Stimulated activated CD4-positive, alpha-beta T cell treated with anti-CD3 and anti-CD28 coated beads, TNF-alpha, amount 100 ng/mL, for 24 hours (primary cell): ENCODE measurements around the gene RHBDD2.

Experiments used
- DNase-seq, 3 experiments: peaks; one replicate each; pipeline ENCODE4 v3.0.0-alpha.2; 2020; ENCODE audit warnings: low read depth in 3 of 3

RHBDD2 gene

GRCh38 chr7:75920431-75921161 lies 41.8 kb downstream of the RHBDD2 start:
- DNase-seq, result peak in 1 of 3 experiments; percentile 46

DNA sequence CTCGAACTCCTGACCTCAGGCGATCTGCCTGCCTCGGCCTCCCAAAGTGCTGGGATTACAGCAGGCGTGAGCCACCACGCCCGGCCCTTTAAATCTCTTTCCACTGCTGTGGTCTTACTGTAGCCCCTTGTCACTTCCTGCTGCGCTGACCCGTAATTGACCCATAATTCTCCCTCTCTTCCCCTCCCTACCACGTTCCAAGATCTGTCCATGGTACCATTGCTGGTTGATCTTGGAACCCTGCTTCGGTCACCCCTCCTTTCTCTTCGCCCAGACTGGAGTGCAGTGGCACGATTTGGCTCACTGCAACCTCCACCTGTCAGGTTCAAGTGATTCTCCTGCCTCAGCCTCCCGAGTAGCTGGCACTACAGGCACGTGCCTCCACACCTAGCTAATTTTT lies 42.6 kb downstream of the RHBDD2 start:
- DNase-seq, result no peak

DNA sequence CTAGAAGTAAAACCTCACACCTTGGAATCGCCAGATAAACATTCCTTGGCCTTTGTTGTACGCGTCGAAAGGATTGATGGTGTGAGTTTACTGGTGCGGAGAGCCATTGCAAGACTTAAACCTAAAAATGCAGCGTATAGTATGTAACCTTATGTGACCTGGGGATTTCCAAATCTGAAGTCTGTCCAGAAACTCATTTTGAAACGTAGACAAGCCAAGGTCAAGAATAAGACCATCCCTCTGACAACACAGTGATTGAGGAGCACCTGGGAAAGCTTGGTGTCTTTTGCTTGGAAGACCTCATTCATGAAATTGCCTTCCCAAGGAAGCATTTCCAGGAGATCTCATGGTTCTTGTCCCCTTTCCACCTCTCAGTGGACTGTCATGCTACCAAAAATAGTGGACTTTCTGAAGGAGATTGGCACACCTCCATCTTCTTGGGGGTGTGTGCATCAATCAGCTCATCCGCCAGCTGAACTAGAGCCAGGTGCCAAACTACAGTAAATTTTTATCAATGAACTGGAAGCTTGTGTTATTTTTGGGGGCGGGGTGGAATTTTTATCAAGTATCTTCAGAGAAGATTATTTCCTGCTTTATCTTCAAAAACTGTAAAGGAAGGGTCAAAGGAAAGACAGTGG lies 44.3 kb downstream of the RHBDD2 start:
- no peak for DNase-seq

DNA sequence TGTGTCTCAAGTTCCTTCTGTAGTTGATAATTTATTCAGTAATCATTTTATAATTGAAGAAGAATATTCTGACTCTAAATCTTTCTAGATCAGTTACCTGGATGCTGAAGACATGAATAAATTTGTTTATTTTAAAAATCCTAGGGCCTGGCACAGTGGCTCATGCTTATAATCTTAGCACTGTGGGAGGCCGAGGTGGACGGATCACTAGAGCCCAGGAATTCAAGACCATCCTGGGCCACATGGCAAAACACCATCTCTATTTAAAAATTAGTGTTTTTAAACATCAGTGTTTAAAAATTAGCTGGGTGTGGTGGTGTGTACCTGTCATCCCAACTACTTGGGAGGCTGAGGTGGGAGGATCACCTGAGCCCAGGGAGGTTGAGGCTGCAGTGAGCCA lies 45.4 kb downstream of the RHBDD2 start:
- no peak for DNase-seq

GRCh38 chr7:75924889-75925288 lies 46.1 kb downstream of the RHBDD2 start:
- DNase-seq, result no peak

- DNase-seq, result no peak
These were observed 47.0 kb downstream of the RHBDD2 start for GRCh38 chr7:75925717-75926435.

DNA sequence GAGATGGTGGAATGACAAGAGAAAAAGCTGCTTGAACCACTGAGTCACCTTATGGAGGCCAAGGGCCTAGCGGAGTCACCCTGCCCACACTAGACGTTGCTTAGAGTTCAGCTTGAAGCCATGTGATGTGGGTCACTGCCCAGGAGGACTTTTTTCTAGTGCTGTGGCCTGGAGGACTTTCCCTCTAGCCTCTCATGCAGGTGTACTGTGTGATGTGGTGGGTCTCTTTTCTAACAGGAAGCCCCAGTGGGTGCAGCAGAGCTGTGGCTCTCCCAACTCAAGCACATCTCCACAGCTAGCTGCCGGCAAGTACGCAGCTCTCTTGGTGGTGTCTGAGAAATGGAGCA lies 49.7 kb downstream of the RHBDD2 start:
- no peak for DNase-seq

GRCh38 chr7:75931680-75932079 lies 52.8 kb downstream of the RHBDD2 start:
- DNase-seq, result no peak

GRCh38 chr7:75937958-75938786 lies 59.3 kb downstream of the RHBDD2 start:
- DNase-seq, result no peak
